Melanocyte of skin (primary cell): ENCODE measurements around the gene ITPKB. TPM values are rescaled to one million over a fixed set of nuclear protein-coding genes. Genes with fewer than 3 reads are reported as not detected.

Experiments
- small RNA-seq, 2 donors: library from RNA; depleted of rRNA; stranded (forward); fragments of <200 nt; gene quantifications; one replicate each; pipeline ENCODE3, GENCODE V24; 2012
- total RNA-seq, 2 donors: library from RNA; depleted of rRNA; stranded (reverse); fragments of >200 nt; gene quantifications; 2 replicates each; pipeline ENCODE4 v1.2.3, GENCODE V29; 2012

The ITPKB gene
- total RNA-seq, result 100 to 1,000 TPM; 103 to 147 TPM

GRCh38 chr1:226738995-226739695 lies at the start of gene ITPKB:
Gene ITPKB (minus strand): TSS chr1:226739282. CDS start chr1:226737458, 1,824 bp downstream.

Small RNA genes within 50 kb of the gene (small RNA-seq; reads per million reads assigned to genes)
- gene RPS27P5, result 0 reads per million in 2 donors

Other genes starting within 250 kb of the ITPKB start
- gene STUM, start 190.5 kb downstream of the ITPKB start, total RNA-seq, result 1 to 10 TPM in 1 of 2 donors, under 1 TPM in 1; 0.33 to 7.9 TPM
- 100 to 1,000 TPM; 100 to 159 TPM for gene PSEN2, start 131.3 kb upstream of the ITPKB start, total RNA-seq
- gene COQ8A, start 201.0 kb upstream of the ITPKB start, total RNA-seq, result 1 to 10 TPM; 7.3 to 9.3 TPM